HepG2 (cell line): ENCODE measurements around the gene MTHFS. TPM values are rescaled to one million over a fixed set of nuclear protein-coding genes. Genes with fewer than 3 reads are reported as not detected.
A peak's percentile ranks its signal among the peaks of the same experiment; 100 is the strongest.

ENCODE experiments used
- CC2D1A ChIP-seq: sonication (generic); formaldehyde crosslinking; IDR thresholded peaks from 2 replicates; pipeline ENCODE4 v1.8.1; 2023; ENCODE audit warnings: mild to moderate bottlenecking, missing genetic modification reagents
- HDAC2 ChIP-seq: sonication (generic); formaldehyde crosslinking; IDR thresholded peaks from 2 replicates; pipeline ENCODE4 v1.4.0; 2020; ENCODE audit warnings: missing genetic modification reagents
- IRX3 ChIP-seq: sonication (generic); formaldehyde crosslinking; IDR thresholded peaks from 2 replicates; pipeline ENCODE4 v1.8.1; 2023; ENCODE audit warnings: mild to moderate bottlenecking, low read depth, missing genetic modification reagents, borderline replicate concordance
- KLF12 ChIP-seq: sonication (generic); formaldehyde crosslinking; IDR thresholded peaks from 2 replicates; pipeline ENCODE4 v1.4.0; 2020; ENCODE audit warnings: missing genetic modification reagents, borderline replicate concordance
- KLF15 ChIP-seq: sonication (generic); formaldehyde crosslinking; IDR thresholded peaks from 2 replicates; pipeline ENCODE4 v1.8.1; 2023; ENCODE audit warnings: borderline replicate concordance, mild to moderate bottlenecking, inconsistent platforms, missing genetic modification reagents, mixed read lengths
- MED8 ChIP-seq: sonication (generic); formaldehyde crosslinking; IDR thresholded peaks from 2 replicates; pipeline ENCODE4 v1.8.1; 2023; ENCODE audit warnings: mild to moderate bottlenecking, missing genetic modification reagents; ENCODE audit not compliant: insufficient replicate concordance
- MTF1 ChIP-seq: sonication (generic); formaldehyde crosslinking; IDR thresholded peaks from 2 replicates; pipeline ENCODE4 v1.5.0; 2020; ENCODE audit warnings: missing genetic modification reagents
- PAX8 ChIP-seq: sonication (generic); formaldehyde crosslinking; IDR thresholded peaks from 2 replicates; pipeline ENCODE4 v1.8.0; 2022; ENCODE audit warnings: mild to moderate bottlenecking, missing genetic modification reagents, borderline replicate concordance
- RFX1 ChIP-seq: fragments of 450-650 bp; IDR thresholded peaks from 2 replicates; pipeline ENCODE4 v1.6.1; 2017
- RNF2 ChIP-seq: fragments of 450-650 bp; conservative IDR thresholded peaks from 2 replicates; pipeline ENCODE4 v1.6.1; 2016; ENCODE audit warnings: low read depth
- SMC3 ChIP-seq: IDR thresholded peaks from 2 replicates; pipeline ENCODE4 v1.6.1; 2011; ENCODE audit warnings: low read length, improper control_type of control experiment
- SOX6 ChIP-seq, 2 experiments: fragments of 450-650 bp in 1 of 2; sonication (generic) in 1 of 2; formaldehyde crosslinking in 1 of 2; IDR thresholded peaks; 2 replicates each; pipeline versions ENCODE4 v1.4.0 to v1.6.1; 2017 to 2020; ENCODE audit warnings: antibody characterized with exemption in 1 of 2, mild to moderate bottlenecking in 1 of 2, missing genetic modification reagents in 1 of 2
- STAG1 ChIP-seq: sonication (generic); formaldehyde crosslinking; IDR thresholded peaks from 2 replicates; pipeline ENCODE4 v1.4.0; 2020; ENCODE audit warnings: missing genetic modification reagents
- TRIM24 ChIP-seq: sonication (generic); formaldehyde crosslinking; IDR thresholded peaks from 2 replicates; pipeline ENCODE4 v1.8.0; 2022; ENCODE audit warnings: mild to moderate bottlenecking, missing genetic modification reagents
- ZFP36 ChIP-seq: fragments of 150-350 bp; IDR thresholded peaks from 2 replicates; pipeline ENCODE4 v1.6.1; 2018; ENCODE audit warnings: borderline replicate concordance, low read length, low read depth; ENCODE audit not compliant: partially characterized antibody
- ZNF253 ChIP-seq: sonication (generic); formaldehyde crosslinking; IDR thresholded peaks from 2 replicates; pipeline ENCODE4 v1.8.0; 2022; ENCODE audit warnings: mild to moderate bottlenecking, missing genetic modification reagents, borderline replicate concordance
- ZNF256 ChIP-seq: sonication (generic); formaldehyde crosslinking; conservative IDR thresholded peaks from 2 replicates; pipeline ENCODE4 v1.4.0; 2020; ENCODE audit warnings: missing genetic modification reagents
- ZNF292 ChIP-seq: sonication (generic); formaldehyde crosslinking; IDR thresholded peaks from 2 replicates; pipeline ENCODE4 v1.8.1; 2022; ENCODE audit warnings: mild to moderate bottlenecking, low read depth, missing genetic modification reagents, borderline replicate concordance
- ZNF33B ChIP-seq: sonication (generic); formaldehyde crosslinking; IDR thresholded peaks from 2 replicates; pipeline ENCODE4 v1.5.1; 2020; ENCODE audit warnings: mild to moderate bottlenecking, missing genetic modification reagents
- ZNF543 ChIP-seq: sonication (generic); formaldehyde crosslinking; IDR thresholded peaks from 2 replicates; pipeline ENCODE4 v1.4.0; 2020; ENCODE audit warnings: mild to moderate bottlenecking, missing genetic modification reagents
- ZNF788 ChIP-seq: sonication (generic); formaldehyde crosslinking; IDR thresholded peaks from 2 replicates; pipeline ENCODE4 v1.5.0; 2020; ENCODE audit warnings: mild to moderate bottlenecking, missing genetic modification reagents, borderline replicate concordance
- ZNF792 ChIP-seq: IDR thresholded peaks from 2 replicates; pipeline ENCODE4 v1.6.1; 2016
- polyA plus RNA-seq, 8 experiments: library from polyadenylated mRNA; depleted of rRNA in 3 of 8; stranded (reverse) in 7 of 8; unstranded in 1 of 8; fragments of >200 nt; fragmentation: Illumina TruSeq in 4 of 8; extraction: Trizol in 4 of 8; gene quantifications; 2 replicates each; pipeline versions ENCODE4 v1.2.1 to v1.2.3, GENCODE V29; 2011 to 2016; ENCODE audit warnings: low read depth in 4 of 8, missing spikeins in 1 of 8, mixed read lengths in 1 of 8; ENCODE audit not compliant: insufficient read depth in 1 of 8
- total RNA-seq, 5 experiments: library from RNA; depleted of rRNA; stranded (reverse); fragments of >200 nt; fragmentation: Illumina TruSeq; extraction: Trizol; gene quantifications; 2 replicates each; pipeline ENCODE4 v1.2.3, GENCODE V29; 2016; ENCODE audit warnings: low read depth in 1 of 5
- TF ChIP-seq, protein P1 (sequence below): sonication (generic); formaldehyde crosslinking; IDR thresholded peaks from 2 replicates; pipeline ENCODE4 v1.8.0; 2022; ENCODE audit warnings: mild to moderate bottlenecking, missing genetic modification reagents, moderate library complexity
- TF ChIP-seq, protein P2 (sequence below): sonication (generic); formaldehyde crosslinking; IDR thresholded peaks from 2 replicates; pipeline ENCODE4 v1.9.0; 2021; ENCODE audit warnings: missing genetic modification reagents, borderline replicate concordance
- TF ChIP-seq, protein P3 (sequence below): fragments of 450-650 bp; IDR thresholded peaks from 2 replicates; pipeline ENCODE4 v1.6.1; 2017; ENCODE audit warnings: mild to moderate bottlenecking
- TF ChIP-seq, protein P4 (sequence below): sonication (generic); formaldehyde crosslinking; IDR thresholded peaks from 2 replicates; pipeline ENCODE4 v1.5.1; 2020; ENCODE audit warnings: missing genetic modification reagents, mild to moderate bottlenecking, borderline replicate concordance

Gene MTHFS
- total and polyA plus RNA-seq, 2 of the 13 experiments (the other 11 are each of a cell fraction or from before 2014, with no cell fraction given): 37.0 to 49.7 TPM

DNA sequence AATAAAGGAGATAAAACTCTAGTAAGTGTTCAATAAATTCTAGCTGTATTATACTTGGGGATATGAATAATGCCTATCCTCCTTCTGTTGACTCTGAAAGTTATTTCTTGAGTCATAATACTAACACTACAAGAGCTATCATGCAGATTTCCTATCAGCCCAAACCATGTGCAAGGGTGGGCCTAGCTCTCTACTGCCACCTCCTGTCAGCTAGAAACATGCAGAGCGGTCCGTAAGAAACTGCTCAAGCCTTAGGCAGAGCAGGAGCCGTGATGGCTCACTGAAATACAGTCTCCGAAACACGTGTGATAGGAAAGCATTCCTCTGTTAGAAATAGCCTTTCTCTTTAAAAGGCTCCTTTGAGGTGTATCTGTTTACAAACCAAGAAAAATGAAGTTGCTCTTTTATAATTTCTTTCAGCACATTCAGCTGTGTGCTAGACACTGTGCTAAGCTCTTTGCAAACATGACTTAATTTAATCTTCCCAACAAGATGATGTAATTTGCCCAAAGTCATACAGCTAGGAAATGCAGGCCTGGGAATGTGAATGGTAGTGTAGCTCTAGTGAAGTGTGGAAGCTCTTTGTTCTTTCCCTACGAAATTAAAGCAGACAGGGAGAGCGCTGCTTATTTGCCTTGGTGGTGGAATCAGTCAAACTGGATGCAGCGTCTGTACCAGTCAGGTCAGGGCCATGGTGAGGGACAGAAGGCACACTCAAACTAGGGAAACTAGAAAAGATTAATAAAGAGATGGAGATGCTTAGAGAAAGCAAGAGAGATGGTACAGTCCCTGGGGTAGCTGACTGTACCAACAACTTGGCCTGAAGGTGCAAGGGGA, 43.1 kb downstream of the MTHFS start (continued):
- TF ChIP-seq, protein P1, sequence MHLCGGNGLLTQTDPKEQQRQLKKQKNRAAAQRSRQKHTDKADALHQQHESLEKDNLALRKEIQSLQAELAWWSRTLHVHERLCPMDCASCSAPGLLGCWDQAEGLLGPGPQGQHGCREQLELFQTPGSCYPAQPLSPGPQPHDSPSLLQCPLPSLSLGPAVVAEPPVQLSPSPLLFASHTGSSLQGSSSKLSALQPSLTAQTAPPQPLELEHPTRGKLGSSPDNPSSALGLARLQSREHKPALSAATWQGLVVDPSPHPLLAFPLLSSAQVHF (CRISPR knock-in tag): no peak
- TF ChIP-seq KLF12 (CRISPR knock-in tag): no peak
- TF ChIP-seq IRX3: no peak
- TF ChIP-seq ZNF292 (CRISPR knock-in tag): no peak
- no peak for TF ChIP-seq KLF15
- TF ChIP-seq MTF1 (CRISPR knock-in tag): no peak
- no peak for TF ChIP-seq ZNF256 (CRISPR knock-in tag)
- TF ChIP-seq, protein P2, sequence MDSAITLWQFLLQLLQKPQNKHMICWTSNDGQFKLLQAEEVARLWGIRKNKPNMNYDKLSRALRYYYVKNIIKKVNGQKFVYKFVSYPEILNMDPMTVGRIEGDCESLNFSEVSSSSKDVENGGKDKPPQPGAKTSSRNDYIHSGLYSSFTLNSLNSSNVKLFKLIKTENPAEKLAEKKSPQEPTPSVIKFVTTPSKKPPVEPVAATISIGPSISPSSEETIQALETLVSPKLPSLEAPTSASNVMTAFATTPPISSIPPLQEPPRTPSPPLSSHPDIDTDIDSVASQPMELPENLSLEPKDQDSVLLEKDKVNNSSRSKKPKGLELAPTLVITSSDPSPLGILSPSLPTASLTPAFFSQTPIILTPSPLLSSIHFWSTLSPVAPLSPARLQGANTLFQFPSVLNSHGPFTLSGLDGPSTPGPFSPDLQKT (CRISPR knock-in tag): no peak
- TF ChIP-seq ZNF33B (CRISPR knock-in tag): no peak
- no peak for TF ChIP-seq ZNF253 (CRISPR knock-in tag)
- TF ChIP-seq CC2D1A: no peak
- no peak for TF ChIP-seq ZNF792 (CRISPR knock-in tag)
- TF ChIP-seq RFX1: no peak
- peak; percentile 89 for TF ChIP-seq SMC3
- TF ChIP-seq, protein P3, sequence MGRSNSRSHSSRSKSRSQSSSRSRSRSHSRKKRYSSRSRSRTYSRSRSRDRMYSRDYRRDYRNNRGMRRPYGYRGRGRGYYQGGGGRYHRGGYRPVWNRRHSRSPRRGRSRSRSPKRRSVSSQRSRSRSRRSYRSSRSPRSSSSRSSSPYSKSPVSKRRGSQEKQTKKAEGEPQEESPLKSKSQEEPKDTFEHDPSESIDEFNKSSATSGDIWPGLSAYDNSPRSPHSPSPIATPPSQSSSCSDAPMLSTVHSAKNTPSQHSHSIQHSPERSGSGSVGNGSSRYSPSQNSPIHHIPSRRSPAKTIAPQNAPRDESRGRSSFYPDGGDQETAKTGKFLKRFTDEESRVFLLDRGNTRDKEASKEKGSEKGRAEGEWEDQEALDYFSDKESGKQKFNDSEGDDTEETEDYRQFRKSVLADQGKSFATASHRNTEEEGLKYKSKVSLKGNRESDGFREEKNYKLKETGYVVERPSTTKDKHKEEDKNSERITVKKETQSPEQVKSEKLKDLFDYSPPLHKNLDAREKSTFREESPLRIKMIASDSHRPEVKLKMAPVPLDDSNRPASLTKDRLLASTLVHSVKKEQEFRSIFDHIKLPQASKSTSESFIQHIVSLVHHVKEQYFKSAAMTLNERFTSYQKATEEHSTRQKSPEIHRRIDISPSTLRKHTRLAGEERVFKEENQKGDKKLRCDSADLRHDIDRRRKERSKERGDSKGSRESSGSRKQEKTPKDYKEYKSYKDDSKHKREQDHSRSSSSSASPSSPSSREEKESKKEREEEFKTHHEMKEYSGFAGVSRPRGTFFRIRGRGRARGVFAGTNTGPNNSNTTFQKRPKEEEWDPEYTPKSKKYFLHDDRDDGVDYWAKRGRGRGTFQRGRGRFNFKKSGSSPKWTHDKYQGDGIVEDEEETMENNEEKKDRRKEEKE: no peak
- no peak for TF ChIP-seq RNF2
- TF ChIP-seq, protein P4, sequence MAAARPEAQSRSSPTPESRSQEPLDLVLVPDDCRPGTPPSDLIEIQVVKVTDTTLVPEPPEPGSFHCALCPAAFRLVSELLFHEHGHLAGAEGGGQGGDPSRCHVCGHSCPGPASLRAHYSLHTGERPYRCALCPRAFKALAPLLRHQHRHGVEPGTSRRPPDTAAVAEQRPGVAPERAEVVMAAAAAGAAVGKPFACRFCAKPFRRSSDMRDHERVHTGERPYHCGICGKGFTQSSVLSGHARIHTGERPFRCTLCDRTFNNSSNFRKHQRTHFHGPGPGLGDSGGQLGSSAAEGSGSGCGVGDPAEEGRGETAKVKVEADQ (CRISPR knock-in tag): no peak
- no peak for TF ChIP-seq TRIM24 (CRISPR knock-in tag)
- no peak for TF ChIP-seq MED8
- TF ChIP-seq HDAC2 (CRISPR knock-in tag): no peak
- peak; percentile 75 for TF ChIP-seq STAG1 (CRISPR knock-in tag)
- TF ChIP-seq ZNF788 (CRISPR knock-in tag): no peak
- no peak for TF ChIP-seq PAX8 (CRISPR knock-in tag)
- no peak for TF ChIP-seq ZNF543 (CRISPR knock-in tag)
- TF ChIP-seq ZFP36: no peak
- TF ChIP-seq SOX6 (IDR thresholded peaks at IDR 0.05): no peak
- no peak for TF ChIP-seq SOX6 (CRISPR knock-in tag; IDR thresholded peaks at IDR 0.05)
